ENCODE results near the gene EPS15. TPM values are rescaled to one million over a fixed set of nuclear protein-coding genes. Genes with fewer than 3 reads are reported as not detected.
"Not testable (repeated sequence)": the region's sequence is repeated elsewhere in the genome, so short reads cannot be mapped to it uniquely, and the experiment has no call there.

Gene EPS15
- total RNA-seq, 1 experiment from 2014 or later = 48.7 TPM

- Mint-ChIP-seq H3K27ac (ENCODE audit: low read depth, unreplicated experiment) (no peak overlapping the region), H3K27me3 (ENCODE audit: insufficient read depth, unreplicated experiment) (no peaks in the 10 kb centered on the region), H3K9me3 (ENCODE audit: unreplicated experiment) (no peaks in the 10 kb centered on the region), H3K4me1 (ENCODE audit: insufficient read depth, unreplicated experiment) (peaks cover 15% of the 10 kb centered on the region), H3K4me3 (ENCODE audit: unreplicated experiment) (no peak overlapping the region), H3K36me3 (ENCODE audit: insufficient read depth, unreplicated experiment) (peaks cover 20% of the 10 kb centered on the region)
- ChIA-PET POLR2A (interaction anchor here (1.2 kb wide), 1 partner anchor 15 kb away, joined by 3 read pairs; no protein-coding TSS in a partner anchor), CTCF (interaction anchor here (0.7 to 0.8 kb wide), 2 partner anchors 118 to 1602 kb away, joined by 3 to 4 read pairs; no protein-coding TSS in a partner anchor)
- DNase-seq (ENCODE audit: unreplicated experiment) = no peak
- TF ChIP-seq, protein P1, sequence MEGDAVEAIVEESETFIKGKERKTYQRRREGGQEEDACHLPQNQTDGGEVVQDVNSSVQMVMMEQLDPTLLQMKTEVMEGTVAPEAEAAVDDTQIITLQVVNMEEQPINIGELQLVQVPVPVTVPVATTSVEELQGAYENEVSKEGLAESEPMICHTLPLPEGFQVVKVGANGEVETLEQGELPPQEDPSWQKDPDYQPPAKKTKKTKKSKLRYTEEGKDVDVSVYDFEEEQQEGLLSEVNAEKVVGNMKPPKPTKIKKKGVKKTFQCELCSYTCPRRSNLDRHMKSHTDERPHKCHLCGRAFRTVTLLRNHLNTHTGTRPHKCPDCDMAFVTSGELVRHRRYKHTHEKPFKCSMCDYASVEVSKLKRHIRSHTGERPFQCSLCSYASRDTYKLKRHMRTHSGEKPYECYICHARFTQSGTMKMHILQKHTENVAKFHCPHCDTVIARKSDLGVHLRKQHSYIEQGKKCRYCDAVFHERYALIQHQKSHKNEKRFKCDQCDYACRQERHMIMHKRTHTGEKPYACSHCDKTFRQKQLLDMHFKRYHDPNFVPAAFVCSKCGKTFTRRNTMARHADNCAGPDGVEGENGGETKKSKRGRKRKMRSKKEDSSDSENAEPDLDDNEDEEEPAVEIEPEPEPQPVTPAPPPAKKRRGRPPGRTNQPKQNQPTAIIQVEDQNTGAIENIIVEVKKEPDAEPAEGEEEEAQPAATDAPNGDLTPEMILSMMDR (IDR thresholded peaks at IDR 0.05; ENCODE audit: unreplicated experiment) = no peak
- no TSS peak for BruUV-seq (replicated peaks)
- intact Hi-C loops (cut with micrococcal nuclease) = no loop called here
Observed at GRCh38 chr1:51417496-51418383, 101.3 kb downstream of the EPS15 start.

DNA sequence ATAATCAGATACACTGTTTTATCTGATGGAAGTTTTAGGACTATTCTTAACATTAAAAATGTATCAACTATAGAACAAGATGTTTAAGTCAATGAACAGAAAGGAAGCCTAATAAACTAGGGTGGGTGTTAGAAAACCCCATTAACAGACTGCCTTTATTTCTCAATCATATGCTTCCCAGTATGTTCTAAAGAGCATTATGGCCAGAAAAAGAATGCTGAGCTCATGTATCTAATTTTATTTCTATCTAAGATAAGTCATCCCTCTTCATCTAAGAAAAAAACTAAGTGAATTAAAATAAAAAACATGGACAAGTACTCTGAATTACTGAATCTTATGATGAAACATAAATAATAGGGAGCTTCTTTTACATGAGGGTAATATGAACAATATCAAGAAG is 102.2 kb downstream of the EPS15 start:
- no peaks in the 10 kb centered on the region for H3K9me3 Mint-ChIP-seq (ENCODE audit: unreplicated experiment)
- TF ChIP-seq, protein P1 (IDR thresholded peaks at IDR 0.05; ENCODE audit: unreplicated experiment) = no peak
- no TSS peak for BruUV-seq (replicated peaks)
- H3K27ac Mint-ChIP-seq (ENCODE audit: low read depth, unreplicated experiment) = no peak overlapping the region
- peaks cover 15% of the 10 kb centered on the region for H3K4me1 Mint-ChIP-seq (ENCODE audit: insufficient read depth, unreplicated experiment)
- H3K36me3 Mint-ChIP-seq (ENCODE audit: insufficient read depth, unreplicated experiment) = peaks cover 19% of the 10 kb centered on the region
- DNase-seq (ENCODE audit: unreplicated experiment) = no peak
- no peaks in the 10 kb centered on the region for H3K27me3 Mint-ChIP-seq (ENCODE audit: insufficient read depth, unreplicated experiment)
- no peak overlapping the region for H3K4me3 Mint-ChIP-seq (ENCODE audit: unreplicated experiment)
- ChIA-PET CTCF (interaction anchor here (0.7 to 1.1 kb wide), 3 partner anchors 8 to 1603 kb away, joined by 3 to 4 read pairs (median 4); no protein-coding TSS in a partner anchor), POLR2A (interaction anchor here (1.2 kb wide), 1 partner anchor 16 kb away, joined by 3 read pairs; no protein-coding TSS in a partner anchor)
- intact Hi-C loops (cut with micrococcal nuclease) = no loop called here

DNA sequence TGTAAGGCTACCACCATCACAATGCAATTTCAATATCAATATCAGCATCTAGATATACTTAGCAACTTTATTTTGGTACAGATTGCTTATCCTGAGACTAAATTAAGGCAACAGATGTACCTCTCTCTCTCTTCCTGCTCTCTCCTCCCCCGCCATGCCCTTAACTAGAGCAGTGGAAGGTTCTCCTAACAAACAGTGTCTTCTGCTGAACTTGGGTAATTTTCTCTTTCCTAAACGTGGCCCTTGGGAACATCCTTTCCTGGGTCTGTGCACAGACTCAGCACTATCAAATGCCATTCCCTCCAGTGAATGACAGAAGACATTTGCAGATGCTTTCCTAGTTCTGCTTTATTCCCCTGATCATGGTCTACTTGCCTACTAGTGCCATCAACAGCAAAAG is 103.1 kb downstream of the EPS15 start:
- intact Hi-C loops (cut with micrococcal nuclease) = no loop called here
- ChIA-PET POLR2A (no interaction called here), CTCF (interaction anchor here (1.1 kb wide), 1 partner anchor 9 kb away, joined by 4 read pairs; no protein-coding TSS in a partner anchor)
- Mint-ChIP-seq H3K36me3 (ENCODE audit: insufficient read depth, unreplicated experiment) (peaks cover 14% of the 10 kb centered on the region), H3K9me3 (ENCODE audit: unreplicated experiment) (no peaks in the 10 kb centered on the region), H3K4me1 (ENCODE audit: insufficient read depth, unreplicated experiment) (peaks cover 10% of the 10 kb centered on the region), H3K4me3 (ENCODE audit: unreplicated experiment) (no peak overlapping the region), H3K27me3 (ENCODE audit: insufficient read depth, unreplicated experiment) (no peaks in the 10 kb centered on the region), H3K27ac (ENCODE audit: low read depth, unreplicated experiment) (no peak overlapping the region)
- no peak for DNase-seq (ENCODE audit: unreplicated experiment)
- TF ChIP-seq, protein P1 (IDR thresholded peaks at IDR 0.05; ENCODE audit: unreplicated experiment) = no peak
- BruUV-seq (replicated peaks) = no TSS peak

DNA sequence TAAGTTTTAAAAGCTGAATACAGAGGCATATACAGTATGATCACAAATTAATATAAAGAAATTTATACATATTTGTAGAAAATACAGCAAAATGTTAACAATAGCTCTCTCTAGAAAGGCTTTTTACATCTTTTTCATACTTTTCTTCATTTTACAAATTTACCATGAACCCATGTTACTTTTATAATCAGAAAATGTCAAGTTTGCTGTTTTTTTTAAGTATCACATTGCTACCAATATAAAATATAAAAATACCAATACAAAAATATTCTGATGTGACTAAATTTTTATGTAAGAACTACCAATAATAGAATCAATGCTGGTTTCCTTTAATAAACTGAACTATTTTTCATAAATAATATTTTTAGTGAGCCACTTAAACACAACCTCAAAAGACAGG is 104.3 kb downstream of the EPS15 start:
- intact Hi-C loops (cut with micrococcal nuclease) = no loop called here
- peaks cover 10% of the 10 kb centered on the region for H3K4me1 Mint-ChIP-seq (ENCODE audit: insufficient read depth, unreplicated experiment)
- CTCF ChIA-PET = no interaction called here
- H3K36me3 Mint-ChIP-seq (ENCODE audit: insufficient read depth, unreplicated experiment) = peaks cover 20% of the 10 kb centered on the region
- no peak overlapping the region for H3K27ac Mint-ChIP-seq (ENCODE audit: low read depth, unreplicated experiment)
- no peaks in the 10 kb centered on the region for H3K9me3 Mint-ChIP-seq (ENCODE audit: unreplicated experiment)
- no peak overlapping the region for H3K4me3 Mint-ChIP-seq (ENCODE audit: unreplicated experiment)
- H3K27me3 Mint-ChIP-seq (ENCODE audit: insufficient read depth, unreplicated experiment) = no peaks in the 10 kb centered on the region
- TF ChIP-seq, protein P1 (IDR thresholded peaks at IDR 0.05; ENCODE audit: unreplicated experiment) = no peak
- no TSS peak for BruUV-seq (replicated peaks)
- DNase-seq (ENCODE audit: unreplicated experiment) = no peak
- POLR2A ChIA-PET = interaction anchor here (1.1 kb wide), 1 partner anchor 10 kb away, joined by 3 read pairs; no protein-coding TSS in a partner anchor

GRCh38 chr1:51411820-51412219 is 107.2 kb downstream of the EPS15 start:
- CTCF ChIA-PET; DNase-seq (ENCODE audit: unreplicated experiment); H3K27me3 Mint-ChIP-seq (ENCODE audit: insufficient read depth, unreplicated experiment); intact Hi-C loops (cut with micrococcal nuclease); H3K4me1 Mint-ChIP-seq (ENCODE audit: insufficient read depth, unreplicated experiment); H3K27ac Mint-ChIP-seq (ENCODE audit: low read depth, unreplicated experiment); H3K4me3 Mint-ChIP-seq (ENCODE audit: unreplicated experiment); POLR2A ChIA-PET; BruUV-seq (replicated peaks); H3K9me3 Mint-ChIP-seq (ENCODE audit: unreplicated experiment): not testable (repeated sequence)
- H3K36me3 Mint-ChIP-seq (ENCODE audit: insufficient read depth, unreplicated experiment) = peaks cover 43% of the 10 kb centered on the region

Measured in MCF 10A (cell line).